ENCODE measurements around the gene FBXO36. TPM values are rescaled to one million over a fixed set of nuclear protein-coding genes. Genes with fewer than 3 reads are reported as not detected.

The FBXO36 gene
- total and polyA plus RNA-seq, 10 of the 15 experiments (the other 5 are each of a cell fraction or from before 2014, with no cell fraction given): 0.79 to 2.7 (median 1.3) TPM

DNA sequence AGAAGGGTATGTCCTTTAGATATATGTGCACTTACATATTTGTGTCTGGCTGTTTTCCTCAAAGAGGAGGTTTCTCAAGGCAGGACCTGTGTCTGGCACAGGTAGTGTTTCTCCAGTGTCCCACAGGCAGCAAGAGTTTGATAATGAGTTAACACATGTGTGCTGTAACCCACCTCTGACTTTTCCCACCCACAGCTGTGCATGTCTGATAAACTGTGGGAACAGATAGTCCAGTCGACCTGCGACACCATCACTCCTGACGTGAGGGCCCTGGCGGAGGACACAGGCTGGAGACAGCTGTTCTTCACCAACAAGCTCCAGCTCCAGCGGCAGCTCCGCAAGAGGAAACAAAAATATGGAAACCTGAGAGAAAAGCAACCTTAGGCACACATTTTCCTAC is 88.2 kb downstream of the FBXO36 start:
- H3K79me2 ChIP-seq (ENCODE audit: control insufficient read depth, insufficient read depth, low read length): no peaks in the 10 kb centered on the region
- no peaks in the 10 kb centered on the region for H3K9me3 ChIP-seq (replicated peaks; ENCODE audit: control insufficient read depth, insufficient read depth, low read length)
- ChIA-PET RAD21 (ENCODE audit: unreplicated experiment) (no interaction called here), POLR2A (no interaction called here), CTCF (interaction anchor here (0.6 to 3.0 kb wide), 5 partner anchors 8 to 803 kb away, joined by 3 to 14 read pairs (median 4); no protein-coding TSS in a partner anchor), SMC1A (ENCODE audit: uncharacterized antibody, unreplicated experiment) (interaction anchor here (4.9 kb wide), 1 partner anchor 149 kb away, joined by 32 read pairs; no protein-coding TSS in a partner anchor)
- WGBS (ENCODE audit: insufficient coverage, insufficient replicate concordance, low lambda C conversion rate, missing lambda C conversion rate): 93% methylated on average over 6 of the region's 6 CpGs
- H3K36me3 ChIP-seq (ENCODE audit: control insufficient read depth in 2 of 2, insufficient read depth in 2 of 2, low read length in 1 of 2): no peaks in the 10 kb centered on the region
- no peak for FAIRE-seq
- no peak for DNase-seq (ENCODE audit: low read depth, low spot score)
- no peak overlapping the region for H3K27ac ChIP-seq (ENCODE audit: control insufficient read depth, insufficient read depth)
- no TSS peak for BruUV-seq (replicated peaks)
- no peak overlapping the region for H3K4me2 ChIP-seq (ENCODE audit: control insufficient read depth, insufficient read depth)
- no peaks in the 10 kb centered on the region for H3K27me3 ChIP-seq (replicated peaks in 1 of 2; ENCODE audit: control insufficient read depth in 2 of 2, insufficient read depth in 2 of 2, low read length in 1 of 2)
- no peaks in the 10 kb centered on the region for H3K4me1 ChIP-seq (ENCODE audit: control insufficient read depth, insufficient read depth, low read length)
- intact Hi-C loops (cut with micrococcal nuclease; ENCODE audit: unreplicated experiment) (no loop called here), in situ Hi-C loops (cut with MboI) (no loop called here)
- H3K9ac ChIP-seq (ENCODE audit: control insufficient read depth, insufficient read depth, low read length): no peak overlapping the region
- ATAC-seq: no peak
- H2AFZ ChIP-seq (ENCODE audit: control insufficient read depth, low read depth, low read length): no peak overlapping the region
- no peak overlapping the region for H3K4me3 ChIP-seq
- TF ChIP-seq FOXM1 (IDR thresholded peaks at IDR 0.05; ENCODE audit: low read depth, low read length) (no peak), EZH2 (IDR thresholded peaks at IDR 0.05; ENCODE audit: borderline replicate concordance, control insufficient read depth, low read depth, low read length) (no peak), KLF5 (IDR thresholded peaks at IDR 0.05; ENCODE audit: partially characterized antibody) (no peak), YY1 (IDR thresholded peaks at IDR 0.05; ENCODE audit: low read depth, low read length) (no peak), ETV6 (conservative IDR thresholded peaks at IDR 0.05 in 1 of 2, IDR thresholded peaks at IDR 0.05 in 1 of 2; ENCODE audit: borderline replicate concordance in 1 of 2, low read depth in 1 of 2) (no peak), SREBF1 (IDR thresholded peaks at IDR 0.05; ENCODE audit: low read length) (no peak), KAT2A (conservative IDR thresholded peaks at IDR 0.05; ENCODE audit: control insufficient read depth, low read depth, low read length) (no peak), EED (IDR thresholded peaks at IDR 0.05; ENCODE audit: low read depth) (no peak), SUZ12 (IDR thresholded peaks at IDR 0.05; ENCODE audit: unreplicated experiment) (no peak), RFX5 (IDR thresholded peaks at IDR 0.05; ENCODE audit: low read depth, low read length) (no peak), IKZF2 (IDR thresholded peaks at IDR 0.05) (no peak), ZNF24 (IDR thresholded peaks at IDR 0.05) (no peak), CREM (IDR thresholded peaks at IDR 0.05; ENCODE audit: low read depth) (no peak), RCOR1 (conservative IDR thresholded peaks at IDR 0.05; ENCODE audit: low read depth, low read length) (no peak)
- TF ChIP-seq, protein P1, sequence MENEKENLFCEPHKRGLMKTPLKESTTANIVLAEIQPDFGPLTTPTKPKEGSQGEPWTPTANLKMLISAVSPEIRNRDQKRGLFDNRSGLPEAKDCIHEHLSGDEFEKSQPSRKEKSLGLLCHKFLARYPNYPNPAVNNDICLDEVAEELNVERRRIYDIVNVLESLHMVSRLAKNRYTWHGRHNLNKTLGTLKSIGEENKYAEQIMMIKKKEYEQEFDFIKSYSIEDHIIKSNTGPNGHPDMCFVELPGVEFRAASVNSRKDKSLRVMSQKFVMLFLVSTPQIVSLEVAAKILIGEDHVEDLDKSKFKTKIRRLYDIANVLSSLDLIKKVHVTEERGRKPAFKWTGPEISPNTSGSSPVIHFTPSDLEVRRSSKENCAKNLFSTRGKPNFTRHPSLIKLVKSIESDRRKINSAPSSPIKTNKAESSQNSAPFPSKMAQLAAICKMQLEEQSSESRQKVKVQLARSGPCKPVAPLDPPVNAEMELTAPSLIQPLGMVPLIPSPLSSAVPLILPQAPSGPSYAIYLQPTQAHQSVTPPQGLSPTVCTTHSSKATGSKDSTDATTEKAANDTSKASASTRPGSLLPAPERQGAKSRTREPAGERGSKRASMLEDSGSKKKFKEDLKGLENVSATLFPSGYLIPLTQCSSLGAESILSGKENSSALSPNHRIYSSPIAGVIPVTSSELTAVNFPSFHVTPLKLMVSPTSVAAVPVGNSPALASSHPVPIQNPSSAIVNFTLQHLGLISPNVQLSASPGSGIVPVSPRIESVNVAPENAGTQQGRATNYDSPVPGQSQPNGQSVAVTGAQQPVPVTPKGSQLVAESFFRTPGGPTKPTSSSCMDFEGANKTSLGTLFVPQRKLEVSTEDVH (IDR thresholded peaks at IDR 0.05; ENCODE audit: low read depth, partially characterized antibody): no peak
- TF ChIP-seq, protein P2, sequence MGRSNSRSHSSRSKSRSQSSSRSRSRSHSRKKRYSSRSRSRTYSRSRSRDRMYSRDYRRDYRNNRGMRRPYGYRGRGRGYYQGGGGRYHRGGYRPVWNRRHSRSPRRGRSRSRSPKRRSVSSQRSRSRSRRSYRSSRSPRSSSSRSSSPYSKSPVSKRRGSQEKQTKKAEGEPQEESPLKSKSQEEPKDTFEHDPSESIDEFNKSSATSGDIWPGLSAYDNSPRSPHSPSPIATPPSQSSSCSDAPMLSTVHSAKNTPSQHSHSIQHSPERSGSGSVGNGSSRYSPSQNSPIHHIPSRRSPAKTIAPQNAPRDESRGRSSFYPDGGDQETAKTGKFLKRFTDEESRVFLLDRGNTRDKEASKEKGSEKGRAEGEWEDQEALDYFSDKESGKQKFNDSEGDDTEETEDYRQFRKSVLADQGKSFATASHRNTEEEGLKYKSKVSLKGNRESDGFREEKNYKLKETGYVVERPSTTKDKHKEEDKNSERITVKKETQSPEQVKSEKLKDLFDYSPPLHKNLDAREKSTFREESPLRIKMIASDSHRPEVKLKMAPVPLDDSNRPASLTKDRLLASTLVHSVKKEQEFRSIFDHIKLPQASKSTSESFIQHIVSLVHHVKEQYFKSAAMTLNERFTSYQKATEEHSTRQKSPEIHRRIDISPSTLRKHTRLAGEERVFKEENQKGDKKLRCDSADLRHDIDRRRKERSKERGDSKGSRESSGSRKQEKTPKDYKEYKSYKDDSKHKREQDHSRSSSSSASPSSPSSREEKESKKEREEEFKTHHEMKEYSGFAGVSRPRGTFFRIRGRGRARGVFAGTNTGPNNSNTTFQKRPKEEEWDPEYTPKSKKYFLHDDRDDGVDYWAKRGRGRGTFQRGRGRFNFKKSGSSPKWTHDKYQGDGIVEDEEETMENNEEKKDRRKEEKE (IDR thresholded peaks at IDR 0.05): no peak
- TF ChIP-seq, protein P3, sequence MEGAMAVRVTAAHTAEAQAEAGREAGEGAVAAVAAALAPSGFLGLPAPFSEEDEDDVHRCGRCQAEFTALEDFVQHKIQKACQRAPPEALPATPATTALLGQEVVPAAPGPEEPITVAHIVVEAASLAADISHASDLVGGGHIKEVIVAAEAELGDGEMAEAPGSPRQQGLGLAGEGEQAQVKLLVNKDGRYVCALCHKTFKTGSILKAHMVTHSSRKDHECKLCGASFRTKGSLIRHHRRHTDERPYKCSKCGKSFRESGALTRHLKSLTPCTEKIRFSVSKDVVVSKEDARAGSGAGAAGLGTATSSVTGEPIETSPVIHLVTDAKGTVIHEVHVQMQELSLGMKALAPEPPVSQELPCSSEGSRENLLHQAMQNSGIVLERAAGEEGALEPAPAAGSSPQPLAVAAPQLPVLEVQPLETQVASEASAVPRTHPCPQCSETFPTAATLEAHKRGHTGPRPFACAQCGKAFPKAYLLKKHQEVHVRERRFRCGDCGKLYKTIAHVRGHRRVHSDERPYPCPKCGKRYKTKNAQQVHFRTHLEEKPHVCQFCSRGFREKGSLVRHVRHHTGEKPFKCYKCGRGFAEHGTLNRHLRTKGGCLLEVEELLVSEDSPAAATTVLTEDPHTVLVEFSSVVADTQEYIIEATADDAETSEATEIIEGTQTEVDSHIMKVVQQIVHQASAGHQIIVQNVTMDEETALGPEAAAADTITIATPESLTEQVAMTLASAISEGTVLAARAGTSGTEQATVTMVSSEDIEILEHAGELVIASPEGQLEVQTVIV (IDR thresholded peaks at IDR 0.05; ENCODE audit: borderline replicate concordance, partially characterized antibody): no peak
- no peaks in the 10 kb centered on the region for H4K20me1 ChIP-seq (ENCODE audit: control insufficient read depth, insufficient read depth)

Data from GM12878 (cell line).